GM19239 (cell line): ENCODE data around the gene OPN1SW.

Experiments used
- DNase-seq: peaks from one replicate; pipeline ENCODE4 v3.0.0; 2011; ENCODE audit warnings: low spot score; ENCODE audit not compliant: insufficient read length
- FAIRE-seq: peaks from 2 replicates; lab custom pipeline; 2011; peaks lifted over from hg19 to GRCh38; lab: Jason Lieb, UNC

Gene OPN1SW

GRCh38 chr7:128794436-128794835 lies 18.8 kb upstream of the OPN1SW start:
- no peak for DNase-seq
- FAIRE-seq = no peak

- DNase-seq (no peak), FAIRE-seq (no peak)
These were observed 18.4 kb upstream of the OPN1SW start for GRCh38 chr7:128794020-128794419.

- FAIRE-seq = no peak
These were observed 17.6 kb upstream of the OPN1SW start for GRCh38 chr7:128793181-128793547.

GRCh38 chr7:128792471-128793180 lies 17.0 kb upstream of the OPN1SW start:
- no peak for FAIRE-seq

More at GRCh38 chr7:128793181-128793547, 17.6 kb upstream of the OPN1SW start:
- DNase-seq = no peak

GRCh38 chr7:128791972-128792327 lies 16.4 kb upstream of the OPN1SW start:
- no peak for FAIRE-seq

More at GRCh38 chr7:128792471-128793180, 17.0 kb upstream of the OPN1SW start:
- no peak for DNase-seq

GRCh38 chr7:128791121-128791971 lies 15.8 kb upstream of the OPN1SW start, which contains the start of gene CCDC136:
Gene CCDC136 (plus strand): TSS chr7:128791968. CDS start chr7:128792412, 444 bp downstream.
- DNase-seq (peak; percentile 90), FAIRE-seq (peak; percentile 79)

More at GRCh38 chr7:128791972-128792327, 16.4 kb upstream of the OPN1SW start:
- no peak for DNase-seq

- DNase-seq (no peak), FAIRE-seq (no peak)
These were observed 14.9 kb upstream of the OPN1SW start for GRCh38 chr7:128790315-128791041.

- FAIRE-seq = no peak
- no peak for DNase-seq
These were observed 13.1 kb upstream of the OPN1SW start for GRCh38 chr7:128788446-128789412.

- FAIRE-seq = no peak
- no peak for DNase-seq
These were observed 10.1 kb upstream of the OPN1SW start for GRCh38 chr7:128785738-128786137.

GRCh38 chr7:128783143-128783861 lies 7.7 kb upstream of the OPN1SW start:
- DNase-seq (no peak), FAIRE-seq (no peak)

GRCh38 chr7:128781851-128782250 lies 6.3 kb upstream of the OPN1SW start:
- no peak for FAIRE-seq
- no peak for DNase-seq

GRCh38 chr7:128781126-128781525 lies 5.5 kb upstream of the OPN1SW start:
- no peak for FAIRE-seq
- DNase-seq = no peak

GRCh38 chr7:128778946-128779345 lies 3.4 kb upstream of the OPN1SW start:
- DNase-seq = no peak
- FAIRE-seq = no peak

- DNase-seq (no peak), FAIRE-seq (no peak)
These were observed 1.8 kb upstream of the OPN1SW start for GRCh38 chr7:128777156-128778123.

GRCh38 chr7:128774921-128775320 lies 673 bp downstream of the OPN1SW start:
- DNase-seq (no peak), FAIRE-seq (no peak)

GRCh38 chr7:128774029-128774689 lies 1.4 kb downstream of the OPN1SW start:
- FAIRE-seq (peak; percentile 26), DNase-seq (no peak)

- no peak for FAIRE-seq
- no peak for DNase-seq
These were observed 2.0 kb downstream of the OPN1SW start for GRCh38 chr7:128773604-128774003.
